ENCODE results near the gene ARTN. TPM values are rescaled to one million over a fixed set of nuclear protein-coding genes. Genes with fewer than 3 reads are reported as not detected.

ARTN gene
- total RNA-seq, 1 donor from 2014 or later = 4.8 TPM

- no peak for DNase-seq (ENCODE audit: low spot score)
Observed at GRCh38 chr1:43970502-43970901, 36.9 kb downstream of the ARTN start.

GRCh38 chr1:43970911-43971310 lies 37.3 kb downstream of the ARTN start:
- no peak for DNase-seq (ENCODE audit: low spot score)

- DNase-seq (ENCODE audit: low spot score) = no peak
Observed at GRCh38 chr1:43971336-43971980, 37.9 kb downstream of the ARTN start.

- no peak for DNase-seq (ENCODE audit: low spot score)
Observed at GRCh38 chr1:43973981-43974442, 40.4 kb downstream of the ARTN start.

- peak; percentile 97 for DNase-seq (ENCODE audit: low spot score)
Observed at GRCh38 chr1:43974443-43975248, 41.0 kb downstream of the ARTN start, which contains the start of gene ATP6V0B. ATP6V0B (plus strand) TSS chr1:43974960; CDS start chr1:43975041, 81 bp downstream.

- peak; percentile 52 for DNase-seq (ENCODE audit: low spot score)
Observed at GRCh38 chr1:43975249-43975961, 41.8 kb downstream of the ARTN start.

- no peak for DNase-seq (ENCODE audit: low spot score)
Observed at GRCh38 chr1:43976045-43976444, 42.4 kb downstream of the ARTN start.

GRCh38 chr1:43976890-43977289 lies 43.3 kb downstream of the ARTN start:
- no peak for DNase-seq (ENCODE audit: low spot score)

- no peak for DNase-seq (ENCODE audit: low spot score)
Observed at GRCh38 chr1:43977376-43978263, 44.0 kb downstream of the ARTN start.

- no peak for DNase-seq (ENCODE audit: low spot score)
Observed at GRCh38 chr1:43978264-43978550, 44.6 kb downstream of the ARTN start.

- DNase-seq (ENCODE audit: low spot score) = peak; percentile 44
Observed at GRCh38 chr1:43978551-43979260, 45.1 kb downstream of the ARTN start, which contains the start of gene B4GALT2. B4GALT2 (plus strand) TSS chr1:43979210; CDS start chr1:43981161, 1,951 bp downstream.

GRCh38 chr1:43979261-43979527 lies 45.6 kb downstream of the ARTN start:
- DNase-seq (ENCODE audit: low spot score) = no peak

- DNase-seq (ENCODE audit: low spot score) = peak; percentile 74
Observed at GRCh38 chr1:43979528-43980254, 46.1 kb downstream of the ARTN start.

GRCh38 chr1:43980255-43981134 lies 46.9 kb downstream of the ARTN start:
- no peak for DNase-seq (ENCODE audit: low spot score)

- no peak for DNase-seq (ENCODE audit: low spot score)
Observed at GRCh38 chr1:43981135-43981491, 47.5 kb downstream of the ARTN start.

- DNase-seq (ENCODE audit: low spot score) = no peak
Observed at GRCh38 chr1:43981636-43982035, 48.0 kb downstream of the ARTN start.

GRCh38 chr1:43982241-43982640 lies 48.6 kb downstream of the ARTN start:
- no peak for DNase-seq (ENCODE audit: low spot score)

GRCh38 chr1:43982808-43983207 lies 49.2 kb downstream of the ARTN start:
- DNase-seq (ENCODE audit: low spot score) = no peak

- no peak for DNase-seq (ENCODE audit: low spot score)
Observed at GRCh38 chr1:43983253-43983899, 49.8 kb downstream of the ARTN start.

Data from umbilical cord (tissue), 2 donors.